Fibroblast of lung (primary cell): ENCODE measurements around the gene HDHD5. TPM values are rescaled to one million over a fixed set of nuclear protein-coding genes. Genes with fewer than 3 reads are reported as not detected.
A peak's percentile ranks its signal among the peaks of the same experiment; 100 is the strongest.

Experiments used
- DNase-seq, 2 donors: peaks; one replicate each; pipeline versions ENCODE4 v3.0.0 to v3.0.0-alpha.2; 2010; ENCODE audit warnings: low read depth in 2 of 2
- H2AFZ ChIP-seq: 2 replicates; pipeline ENCODE4 v1.5.1; 2012; ENCODE audit warnings: low read length, control low read depth, inconsistent platforms
- H3K27ac ChIP-seq: 2 replicates; pipeline ENCODE4 v1.5.1; 2011; ENCODE audit warnings: low read length, control low read depth; ENCODE audit not compliant: insufficient read depth
- H3K27me3 ChIP-seq: 2 replicates; pipeline ENCODE4 v1.5.1; 2011; ENCODE audit warnings: mild to moderate bottlenecking, low read length; ENCODE audit not compliant: control insufficient read depth, insufficient read depth
- H3K36me3 ChIP-seq: 2 replicates; pipeline ENCODE4 v1.5.1; 2011; ENCODE audit warnings: low read length; ENCODE audit not compliant: control insufficient read depth, insufficient read depth
- H3K4me1 ChIP-seq: 2 replicates; pipeline ENCODE4 v1.5.1; 2011; ENCODE audit warnings: low read length; ENCODE audit not compliant: control insufficient read depth, insufficient read depth; ENCODE audit errors: extremely low read depth
- H3K4me2 ChIP-seq: 2 replicates; pipeline ENCODE4 v1.5.1; 2011; ENCODE audit warnings: low read length, control low read depth; ENCODE audit not compliant: insufficient read depth; ENCODE audit errors: extremely low read depth
- H3K4me3 ChIP-seq, 4 experiments: fragments of 200-600 bp in 1 of 4; sonication (generic) in 1 of 4; replicated peaks in 1 of 4; 2 replicates each; pipeline ENCODE4 v1.5.1; 2011 to 2016; ENCODE audit warnings: low read length in 4 of 4, low read depth in 3 of 4, mild to moderate bottlenecking in 3 of 4, control low read depth in 2 of 4, inconsistent platforms in 1 of 4, mixed read lengths in 1 of 4; ENCODE audit not compliant: insufficient read depth in 1 of 4; ENCODE audit errors: control extremely low read depth in 1 of 4
- H3K79me2 ChIP-seq: 2 replicates; pipeline ENCODE4 v1.5.1; 2012; ENCODE audit warnings: mild to moderate bottlenecking, low read length, inconsistent platforms; ENCODE audit not compliant: control insufficient read depth, insufficient read depth
- H3K9ac ChIP-seq: 2 replicates; pipeline ENCODE4 v1.5.1; 2011; ENCODE audit warnings: mild to moderate bottlenecking, low read length, control low read depth; ENCODE audit not compliant: insufficient read depth
- H3K9me3 ChIP-seq: 2 replicates; pipeline ENCODE4 v1.5.1; 2012; ENCODE audit warnings: low read depth, low read length; ENCODE audit not compliant: control insufficient read depth, insufficient read depth
- H4K20me1 ChIP-seq: 2 replicates; pipeline ENCODE4 v1.5.1; 2011; ENCODE audit warnings: low read length; ENCODE audit not compliant: control insufficient read depth, insufficient read depth; ENCODE audit errors: extremely low read depth
- CTCF ChIP-seq, 2 donors: IDR thresholded peaks in 1 of 2; conservative IDR thresholded peaks in 1 of 2; 1 replicate in 1 of 2; 2 replicates in 1 of 2; pipeline ENCODE4 v1.5.1; 2011 to 2012; ENCODE audit warnings: low read length in 2 of 2, control low read depth in 1 of 2, inconsistent platforms in 1 of 2, low read depth in 1 of 2, mild to moderate bottlenecking in 1 of 2
- EZH2 ChIP-seq: IDR thresholded peaks from 2 replicates; pipeline ENCODE4 v1.5.1; 2012; ENCODE audit warnings: low read length, control low read depth, mild to moderate bottlenecking; ENCODE audit errors: missing control alignments
- polyA plus RNA-seq, 2 donors: library from polyadenylated mRNA; depleted of rRNA in 1 of 2; stranded (reverse) in 1 of 2; unstranded in 1 of 2; fragments of >200 nt; gene quantifications; 2 replicates each; pipeline ENCODE4 v1.2.1, GENCODE V29; 2011 to 2012; ENCODE audit warnings: missing spikeins in 1 of 2
- total RNA-seq: library from RNA; depleted of rRNA; stranded (reverse); fragments of >200 nt; gene quantifications from 2 replicates; pipeline ENCODE4 v1.2.1, GENCODE V29; 2014

The HDHD5 gene
- total and polyA plus RNA-seq, 2 donors (not counting 1 experiment from before 2014, with no cell fraction given) = 16.2 to 20.9 TPM

GRCh38 chr22:17115945-17116565 is 43.0 kb downstream of the HDHD5 start:
- no peak for DNase-seq

GRCh38 chr22:17115236-17115635 is 43.8 kb downstream of the HDHD5 start:
- H3K36me3 ChIP-seq = no peaks in the 10 kb centered on the region
- peaks cover 13% of the 10 kb centered on the region for H3K27me3 ChIP-seq
- no peak overlapping the region for H2AFZ ChIP-seq
- H3K79me2 ChIP-seq = no peaks in the 10 kb centered on the region
- no peak for TF ChIP-seq EZH2
- no peak for TF ChIP-seq CTCF (conservative IDR thresholded peaks at IDR 0.05 in 1 of 2, IDR thresholded peaks at IDR 0.05 in 1 of 2; ENCODE audit: low read depth in 1 of 2, low read length in 2 of 2)
- H3K4me2 ChIP-seq = no peak overlapping the region
- H3K27ac ChIP-seq = no peak overlapping the region
- H3K4me1 ChIP-seq = no peaks in the 10 kb centered on the region
- H3K4me3 ChIP-seq = no peak overlapping the region
- H3K9me3 ChIP-seq = no peaks in the 10 kb centered on the region
- H3K9ac ChIP-seq = no peak overlapping the region
- DNase-seq = peak in 1 of 2 donors; percentile 27
- no peaks in the 10 kb centered on the region for H4K20me1 ChIP-seq

More at GRCh38 chr22:17115945-17116565, 43.0 kb downstream of the HDHD5 start:
- Histone ChIP-seq H3K9ac (no peak overlapping the region), H3K4me3 (no peak overlapping the region), H3K27me3 (peaks cover 13% of the 10 kb centered on the region), H3K27ac (no peak overlapping the region), H2AFZ (no peak overlapping the region), H4K20me1 (no peaks in the 10 kb centered on the region), H3K79me2 (no peaks in the 10 kb centered on the region), H3K4me2 (no peak overlapping the region), H3K36me3 (no peaks in the 10 kb centered on the region), H3K9me3 (no peaks in the 10 kb centered on the region), H3K4me1 (no peaks in the 10 kb centered on the region)
- TF ChIP-seq CTCF (conservative IDR thresholded peaks at IDR 0.05 in 1 of 2, IDR thresholded peaks at IDR 0.05 in 1 of 2; ENCODE audit: low read depth in 1 of 2, low read length in 2 of 2) (no peak), EZH2 (no peak)

- Histone ChIP-seq H2AFZ (no peak overlapping the region), H3K27ac (no peak overlapping the region), H3K4me1 (no peaks in the 10 kb centered on the region), H3K27me3 (peaks cover 11% of the 10 kb centered on the region), H3K4me3 (no peak overlapping the region), H3K36me3 (no peaks in the 10 kb centered on the region), H3K4me2 (no peak overlapping the region), H3K9ac (no peak overlapping the region), H3K79me2 (no peaks in the 10 kb centered on the region), H3K9me3 (no peaks in the 10 kb centered on the region), H4K20me1 (no peaks in the 10 kb centered on the region)
- no peak for DNase-seq
- no peak for TF ChIP-seq EZH2
- TF ChIP-seq CTCF (conservative IDR thresholded peaks at IDR 0.05 in 1 of 2, IDR thresholded peaks at IDR 0.05 in 1 of 2; ENCODE audit: low read depth in 1 of 2, low read length in 2 of 2) = no peak
Measured at GRCh38 chr22:17114898-17115235, 44.2 kb downstream of the HDHD5 start.
